Stimulated activated CD8-positive, alpha-beta memory T cell treated with anti-CD3 and anti-CD28 coated beads, Interleukin-7, amount 100 ng/mL, for 24 hours (primary cell): ENCODE results near the gene GRIK3.

Experiments
- DNase-seq: peaks from one replicate; pipeline ENCODE4 v3.0.0-alpha.2; 2020; ENCODE audit warnings: low read depth

Gene GRIK3

GRCh38 chr1:36981126-36981525 lies 53.2 kb downstream of the GRIK3 start:
- DNase-seq: no peak

GRCh38 chr1:36977731-36978406 lies 56.4 kb downstream of the GRIK3 start:
- DNase-seq: no peak

GRCh38 chr1:36975642-36976041 lies 58.7 kb downstream of the GRIK3 start:
- no peak for DNase-seq

GRCh38 chr1:36973056-36973455 lies 61.3 kb downstream of the GRIK3 start:
- no peak for DNase-seq

- no peak for DNase-seq
Observed at GRCh38 chr1:36971852-36972618, 62.3 kb downstream of the GRIK3 start.

- DNase-seq: no peak
Observed at GRCh38 chr1:36968730-36969129, 65.6 kb downstream of the GRIK3 start.

DNA sequence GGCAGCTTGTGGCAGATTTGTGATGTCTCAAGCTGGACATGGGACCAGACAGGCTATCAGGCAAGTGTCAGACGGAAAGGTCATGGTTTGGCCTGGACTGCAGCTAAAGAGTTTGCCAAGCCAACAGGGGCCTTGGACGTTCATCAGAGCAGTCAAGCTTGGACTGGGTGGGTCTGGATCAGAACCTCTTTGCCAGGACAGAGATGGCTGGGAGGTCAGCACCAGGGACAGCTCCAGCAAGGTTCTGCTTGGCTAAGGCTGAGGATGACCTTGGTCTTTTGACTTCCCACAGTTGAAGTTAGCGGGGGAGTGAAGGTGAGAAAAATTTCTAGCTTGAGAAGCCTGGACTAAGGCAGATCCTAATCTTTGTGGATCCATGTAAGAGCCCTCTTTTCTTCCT lies 68.1 kb downstream of the GRIK3 start:
- DNase-seq: peak; percentile 6

DNA sequence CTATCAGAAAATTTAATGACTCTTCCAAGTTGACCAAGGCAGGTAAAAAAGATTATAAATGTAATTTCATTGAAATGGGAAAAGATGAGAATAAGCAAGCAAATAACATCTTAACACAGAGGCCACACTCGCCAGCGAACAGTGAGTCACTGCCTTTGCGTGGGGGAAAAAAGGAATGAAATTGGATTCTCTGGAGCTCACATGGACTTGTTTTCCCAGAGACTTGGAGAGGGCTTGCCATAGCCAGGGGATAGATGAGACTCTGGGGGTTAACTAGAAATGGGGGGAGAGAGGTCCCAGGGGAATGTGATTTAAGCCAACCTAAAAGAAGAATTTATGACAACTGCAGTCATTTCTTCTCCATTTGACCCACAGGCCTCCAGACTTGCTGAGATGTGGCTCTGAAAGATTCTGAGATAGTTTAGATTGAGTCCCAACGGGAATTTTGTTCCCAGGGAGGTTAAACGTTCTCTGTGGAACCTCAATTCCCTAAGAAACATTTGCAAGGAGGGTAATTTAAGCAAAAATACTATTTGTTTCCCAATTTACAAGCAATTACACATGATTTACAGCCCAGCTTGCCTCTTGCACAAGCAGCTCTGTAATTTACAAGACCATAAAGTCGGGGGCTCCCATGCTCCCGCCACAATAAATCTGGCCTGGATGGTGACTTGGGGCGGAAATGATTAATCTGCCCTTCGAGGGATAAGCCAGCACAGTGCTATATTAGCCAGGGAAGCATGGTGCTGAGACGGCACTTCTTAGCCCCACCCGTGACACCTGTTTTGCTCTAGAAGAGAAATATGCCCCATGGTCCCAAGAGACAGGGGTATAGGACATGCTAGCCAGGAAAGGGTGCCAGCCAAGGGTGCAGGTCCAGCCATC lies 68.8 kb downstream of the GRIK3 start:
- no peak for DNase-seq

DNA sequence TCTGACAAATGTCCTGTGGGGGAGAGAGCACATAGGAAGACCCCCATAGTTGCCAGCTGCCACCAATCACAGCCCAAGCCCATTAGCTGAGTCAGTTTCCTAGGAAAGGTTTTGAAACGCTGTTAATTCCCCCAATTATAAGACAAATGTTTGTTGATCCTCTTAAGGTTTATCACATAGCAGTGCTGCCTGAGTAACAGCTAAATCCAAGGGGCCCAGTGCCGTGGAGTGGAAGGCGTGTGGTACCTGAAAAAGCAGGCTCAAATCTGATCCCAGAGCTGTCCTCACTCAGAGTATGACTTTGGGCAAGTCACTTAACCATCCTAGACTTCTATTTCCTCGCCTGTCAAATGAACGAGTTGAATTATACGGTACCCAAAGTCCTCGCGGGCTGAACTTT lies 69.5 kb downstream of the GRIK3 start:
- DNase-seq: no peak

DNA sequence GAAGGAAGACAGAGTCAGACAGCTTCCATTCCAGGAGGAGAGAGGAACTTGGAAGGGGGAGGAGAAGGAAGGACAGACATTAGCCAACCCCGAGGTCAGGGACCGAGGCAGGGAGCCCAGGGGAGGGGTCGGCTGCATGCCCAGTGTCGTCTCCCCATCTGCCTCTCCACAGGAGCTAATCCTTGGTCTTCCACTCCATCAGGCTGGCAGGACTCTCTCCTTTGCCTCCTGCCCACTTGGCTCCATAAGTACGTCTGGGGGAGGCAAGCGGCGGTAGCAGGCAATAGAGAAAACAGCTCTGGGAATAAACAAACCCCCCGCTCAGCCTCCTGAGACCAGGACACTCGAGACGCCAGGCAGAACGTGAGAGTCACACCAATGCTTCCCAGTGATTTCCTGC lies 71.3 kb downstream of the GRIK3 start:
- no peak for DNase-seq

- no peak for DNase-seq
Observed at GRCh38 chr1:36961062-36961615, 73.2 kb downstream of the GRIK3 start.

DNA sequence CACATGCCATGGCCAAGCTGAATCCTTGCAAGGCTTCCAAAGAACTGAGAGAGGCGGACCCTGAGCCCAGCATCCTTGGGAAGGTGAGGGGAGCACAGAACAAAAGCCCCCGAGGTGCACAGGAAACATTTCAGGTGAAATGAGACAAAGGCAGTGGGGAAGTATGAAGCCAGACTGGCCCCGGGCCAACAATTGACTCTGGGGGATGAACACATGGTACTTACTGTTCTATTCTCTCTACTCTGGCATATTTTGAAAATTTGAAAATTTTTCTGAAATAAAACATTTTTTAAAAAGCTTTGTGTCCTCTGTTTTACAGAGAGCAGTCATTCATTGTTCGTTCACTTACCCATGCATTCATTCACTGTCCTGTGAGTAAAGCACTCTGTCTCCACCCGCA lies 77.7 kb downstream of the GRIK3 start:
- DNase-seq: no peak

GRCh38 chr1:36955016-36955415 lies 79.3 kb downstream of the GRIK3 start:
- no peak for DNase-seq

- DNase-seq: no peak
Observed at GRCh38 chr1:36953061-36953460, 81.3 kb downstream of the GRIK3 start.

DNA sequence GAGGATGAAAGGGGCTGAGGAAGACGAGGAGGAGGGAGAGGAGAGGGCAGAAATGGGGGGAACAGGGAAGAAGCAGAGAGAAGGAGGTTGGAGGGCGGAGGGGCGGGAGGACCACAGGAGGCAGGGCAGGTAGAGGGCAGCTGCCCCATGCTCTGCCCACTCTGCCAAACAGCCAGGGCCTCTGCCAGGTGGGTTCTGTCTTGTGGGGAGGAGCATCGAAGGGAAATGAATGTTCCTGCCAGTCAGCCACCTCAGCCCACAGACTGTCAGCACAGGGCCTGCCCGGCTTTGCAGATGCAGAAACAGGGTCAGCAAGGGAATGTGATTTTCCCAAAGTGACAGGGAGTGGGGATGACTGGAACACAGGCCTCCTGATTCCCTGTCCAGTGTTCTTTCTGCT lies 82.6 kb downstream of the GRIK3 start:
- DNase-seq: no peak

DNA sequence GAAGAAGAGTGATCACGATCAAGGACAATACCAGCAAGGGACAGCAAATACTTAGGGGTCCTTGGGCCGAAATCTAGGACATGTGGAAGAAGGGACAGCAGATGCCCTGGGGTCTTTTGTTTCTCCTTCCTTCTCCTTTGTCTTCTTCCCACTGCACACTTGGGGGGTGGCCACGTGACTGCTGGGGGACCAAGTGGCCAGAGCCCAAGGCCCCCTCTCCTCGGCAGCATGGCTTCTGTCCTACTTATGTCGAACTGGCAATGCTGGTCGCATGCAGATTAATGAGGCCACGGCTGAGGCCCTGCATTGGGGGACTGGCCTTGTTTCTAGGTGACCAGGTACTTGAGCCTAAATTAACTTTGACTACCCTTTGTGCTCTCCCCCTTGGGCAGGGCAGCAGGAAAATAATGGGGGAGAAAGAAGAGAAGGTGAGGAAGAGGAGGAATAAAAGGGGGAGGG lies 83.0 kb downstream of the GRIK3 start:
- no peak for DNase-seq

GRCh38 chr1:36950604-36951291 lies 83.6 kb downstream of the GRIK3 start:
- no peak for DNase-seq

- DNase-seq: no peak
Observed at GRCh38 chr1:36948606-36949005, 85.7 kb downstream of the GRIK3 start.

DNA sequence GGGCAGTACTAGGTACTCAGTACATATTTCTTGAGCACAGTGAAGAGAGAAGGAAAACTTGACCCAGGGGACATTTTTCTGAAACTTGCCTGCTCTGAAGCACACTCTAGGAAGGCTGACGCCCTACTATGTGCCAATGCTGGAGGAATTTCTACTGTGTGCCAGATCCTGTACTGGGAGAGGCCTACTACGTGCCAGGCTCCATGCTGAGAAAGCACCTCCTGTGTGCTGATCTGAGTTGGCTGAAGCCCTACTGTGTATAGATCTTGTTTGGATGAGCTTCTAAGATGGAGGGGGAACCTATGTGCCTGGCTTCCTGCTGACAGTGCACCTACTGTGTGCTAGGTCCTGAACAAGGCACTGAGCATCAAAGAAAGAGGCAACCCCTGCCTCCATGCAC lies 86.2 kb downstream of the GRIK3 start:
- no peak for DNase-seq

GRCh38 chr1:36947384-36947783 lies 86.9 kb downstream of the GRIK3 start:
- DNase-seq: no peak

DNA sequence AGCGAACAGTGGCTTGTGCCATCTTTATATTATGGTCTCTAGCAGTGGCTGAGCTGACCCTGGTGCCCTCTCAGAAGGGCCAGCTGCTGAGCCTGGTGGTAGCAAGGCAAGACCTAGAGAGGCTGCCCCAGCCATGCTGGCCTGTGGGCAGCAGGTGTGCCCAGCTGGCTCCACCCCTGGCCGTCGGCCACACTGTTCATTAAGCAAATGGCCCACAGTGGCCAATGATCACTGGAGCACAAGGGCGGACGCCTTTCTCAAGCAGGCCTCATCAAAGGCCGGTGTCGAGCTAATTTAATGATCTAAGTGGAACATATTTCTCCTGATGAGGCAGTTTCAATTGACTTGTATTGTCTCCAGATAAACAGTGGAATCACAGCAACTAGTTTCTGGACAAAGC lies 89.4 kb downstream of the GRIK3 start:
- DNase-seq: no peak

- DNase-seq: no peak
Observed at GRCh38 chr1:36942148-36942547, 92.2 kb downstream of the GRIK3 start.
